Epithelial cell of proximal tubule (primary cell): ENCODE results near the gene SLC4A3. TPM values are rescaled to one million over a fixed set of nuclear protein-coding genes. Genes with fewer than 3 reads are reported as not detected.

Source experiments
- DNase-seq: peaks from one replicate; pipeline ENCODE4 v3.0.0-alpha.2; 2011; ENCODE audit warnings: low read depth
- H3K4me3 ChIP-seq: 2 replicates; pipeline ENCODE4 v1.5.1; 2011; ENCODE audit warnings: low read depth, mild to moderate bottlenecking, low read length
- total RNA-seq: library from RNA; depleted of rRNA; stranded (reverse); fragments of >200 nt; gene quantifications from 2 replicates; pipeline ENCODE4 v1.2.3, GENCODE V29; 2015
- TF ChIP-seq, protein P1 (sequence below): conservative IDR thresholded peaks from 2 replicates; pipeline ENCODE4 v1.5.1; 2012; ENCODE audit warnings: low read depth, mild to moderate bottlenecking, low read length

SLC4A3 gene
- total RNA-seq, 1 donor from 2014 or later: 12.2 TPM

GRCh38 chr2:219631904-219632759 is 4.7 kb downstream of the SLC4A3 start:
- no peak overlapping the region for H3K4me3 ChIP-seq
- TF ChIP-seq, protein P1, sequence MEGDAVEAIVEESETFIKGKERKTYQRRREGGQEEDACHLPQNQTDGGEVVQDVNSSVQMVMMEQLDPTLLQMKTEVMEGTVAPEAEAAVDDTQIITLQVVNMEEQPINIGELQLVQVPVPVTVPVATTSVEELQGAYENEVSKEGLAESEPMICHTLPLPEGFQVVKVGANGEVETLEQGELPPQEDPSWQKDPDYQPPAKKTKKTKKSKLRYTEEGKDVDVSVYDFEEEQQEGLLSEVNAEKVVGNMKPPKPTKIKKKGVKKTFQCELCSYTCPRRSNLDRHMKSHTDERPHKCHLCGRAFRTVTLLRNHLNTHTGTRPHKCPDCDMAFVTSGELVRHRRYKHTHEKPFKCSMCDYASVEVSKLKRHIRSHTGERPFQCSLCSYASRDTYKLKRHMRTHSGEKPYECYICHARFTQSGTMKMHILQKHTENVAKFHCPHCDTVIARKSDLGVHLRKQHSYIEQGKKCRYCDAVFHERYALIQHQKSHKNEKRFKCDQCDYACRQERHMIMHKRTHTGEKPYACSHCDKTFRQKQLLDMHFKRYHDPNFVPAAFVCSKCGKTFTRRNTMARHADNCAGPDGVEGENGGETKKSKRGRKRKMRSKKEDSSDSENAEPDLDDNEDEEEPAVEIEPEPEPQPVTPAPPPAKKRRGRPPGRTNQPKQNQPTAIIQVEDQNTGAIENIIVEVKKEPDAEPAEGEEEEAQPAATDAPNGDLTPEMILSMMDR: no peak
- no peak for DNase-seq

- DNase-seq: no peak
- H3K4me3 ChIP-seq: no peak overlapping the region
- TF ChIP-seq, protein P1: no peak
Observed at GRCh38 chr2:219632760-219633105, 5.3 kb downstream of the SLC4A3 start.

- DNase-seq: no peak
- TF ChIP-seq, protein P1: no peak
- H3K4me3 ChIP-seq: no peak overlapping the region
Observed at GRCh38 chr2:219633276-219634065, 6.0 kb downstream of the SLC4A3 start.

DNA sequence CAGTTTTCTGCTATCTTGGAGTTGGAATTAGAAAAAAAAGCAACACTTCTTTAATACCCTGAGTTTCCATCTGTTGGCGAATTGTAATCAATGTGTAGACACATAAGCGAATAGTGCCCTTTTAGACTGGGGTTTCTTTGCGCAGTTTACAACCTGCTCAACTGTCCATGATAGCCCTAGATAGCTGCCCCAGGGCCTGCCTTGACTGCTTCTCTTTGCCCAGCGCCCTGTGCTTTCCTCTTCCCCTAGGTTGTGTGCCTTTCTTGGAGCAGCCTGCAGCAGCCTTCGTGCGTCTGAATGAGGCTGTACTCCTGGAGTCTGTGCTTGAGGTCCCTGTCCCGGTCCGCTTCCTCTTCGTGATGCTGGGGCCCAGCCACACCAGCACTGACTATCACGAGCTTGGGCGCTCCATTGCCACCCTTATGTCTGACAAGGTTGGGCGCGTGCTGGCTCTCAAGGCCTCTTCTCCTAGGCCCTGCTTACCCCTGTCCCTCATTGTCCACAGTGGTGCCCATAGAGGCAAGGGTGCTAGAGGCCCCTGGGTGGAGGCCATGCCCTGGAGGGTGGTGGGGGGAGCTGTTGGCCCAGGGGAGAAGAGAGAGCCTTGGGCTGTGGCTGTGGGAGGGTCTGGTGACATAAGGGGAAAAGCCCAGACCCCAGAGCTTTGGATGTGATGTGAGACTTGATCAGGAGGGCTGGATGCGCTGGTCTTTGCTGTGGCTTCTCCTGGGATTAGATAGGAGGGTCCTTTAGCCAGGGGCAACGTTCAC is 6.9 kb downstream of the SLC4A3 start:
- TF ChIP-seq, protein P1: no peak
- H3K4me3 ChIP-seq: no peak overlapping the region
- DNase-seq: no peak

DNA sequence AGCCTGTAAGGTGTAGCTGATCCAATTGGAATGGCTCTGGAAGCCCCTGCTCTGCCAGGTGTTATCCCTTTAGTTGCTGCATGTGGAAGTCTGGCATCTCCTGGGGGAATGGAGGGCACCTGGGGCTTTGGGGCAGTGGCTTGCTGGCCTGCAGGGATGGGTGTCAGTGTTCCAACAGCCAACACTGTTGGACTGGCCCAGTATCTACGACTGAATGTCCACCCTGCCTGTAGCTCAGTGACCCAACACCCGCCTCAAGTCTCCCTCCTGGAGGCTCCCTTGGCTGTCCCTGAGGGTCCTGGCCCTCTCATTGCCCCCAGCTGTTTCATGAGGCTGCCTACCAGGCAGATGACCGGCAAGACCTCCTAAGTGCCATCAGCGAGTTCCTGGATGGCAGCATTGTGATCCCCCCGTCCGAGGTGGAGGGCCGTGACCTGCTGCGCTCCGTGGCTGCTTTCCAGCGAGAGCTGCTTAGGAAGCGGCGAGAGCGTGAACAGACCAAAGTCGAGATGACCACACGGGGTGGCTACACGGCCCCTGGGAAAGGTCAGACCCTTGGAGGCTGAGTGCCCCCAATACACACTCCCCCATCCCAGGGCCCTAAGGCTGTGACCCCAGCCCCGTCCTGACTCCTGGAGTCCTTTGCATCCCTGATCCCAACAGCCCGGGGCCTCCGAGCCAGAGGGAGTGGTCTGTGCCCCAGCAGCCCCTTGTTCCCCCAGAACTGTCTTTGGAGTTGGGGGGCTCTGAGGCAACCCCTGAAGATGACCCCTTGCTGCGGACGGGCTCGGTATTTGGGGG is 7.7 kb downstream of the SLC4A3 start:
- TF ChIP-seq, protein P1: no peak
- DNase-seq: no peak
- H3K4me3 ChIP-seq: no peak overlapping the region
